HG03108 (cell line): ENCODE measurements around the gene SH3BP5L.
"Not testable (repeated sequence)": the region's sequence is repeated elsewhere in the genome, so short reads cannot be mapped to it uniquely, and the experiment has no call there.

ENCODE experiments used
- ATAC-seq: cut with Tn5 transposase; IDR thresholded peaks from one replicate; pipeline ENCODE4 v1.9.1; 2021; ENCODE audit warnings: moderate library complexity; ENCODE audit not compliant: unreplicated experiment

The SH3BP5L gene

GRCh38 chr1:248830718-248831017, 5.0 kb upstream of the SH3BP5L start:
- ATAC-seq, result not testable (repeated sequence)

- ATAC-seq, result no peak
Measured at GRCh38 chr1:248828845-248829244, 3.1 kb upstream of the SH3BP5L start.

GRCh38 chr1:248825573-248825908, 174 bp downstream of the SH3BP5L start:
- ATAC-seq, result peak; percentile 1

GRCh38 chr1:248825136-248825535, 579 bp downstream of the SH3BP5L start:
- ATAC-seq, result no peak

GRCh38 chr1:248824701-248825100, 1.0 kb downstream of the SH3BP5L start:
- no peak for ATAC-seq

- ATAC-seq, result no peak
Measured at GRCh38 chr1:248824301-248824700, 1.4 kb downstream of the SH3BP5L start.

GRCh38 chr1:248823517-248824001, 2.2 kb downstream of the SH3BP5L start:
- ATAC-seq, result no peak

GRCh38 chr1:248822148-248823032, 3.3 kb downstream of the SH3BP5L start:
- ATAC-seq, result no peak

GRCh38 chr1:248821641-248822040, 4.1 kb downstream of the SH3BP5L start:
- no peak for ATAC-seq

- no peak for ATAC-seq
Measured at GRCh38 chr1:248821101-248821500, 4.6 kb downstream of the SH3BP5L start.

GRCh38 chr1:248820041-248820585, 5.6 kb downstream of the SH3BP5L start:
- ATAC-seq, result no peak

GRCh38 chr1:248818505-248819374, 7.0 kb downstream of the SH3BP5L start:
- peak; percentile 33 for ATAC-seq

GRCh38 chr1:248817065-248817464, 8.7 kb downstream of the SH3BP5L start:
- ATAC-seq, result no peak

GRCh38 chr1:248816042-248816851, 9.5 kb downstream of the SH3BP5L start:
- no peak for ATAC-seq

- ATAC-seq, result no peak
Measured at GRCh38 chr1:248815407-248816034, 10.2 kb downstream of the SH3BP5L start.

- no peak for ATAC-seq
Measured at GRCh38 chr1:248814351-248814750, 11.4 kb downstream of the SH3BP5L start.

GRCh38 chr1:248813546-248813945, 12.2 kb downstream of the SH3BP5L start:
- ATAC-seq, result no peak

- ATAC-seq, result no peak
Measured at GRCh38 chr1:248812736-248813425, 12.8 kb downstream of the SH3BP5L start.
